HG03521 (cell line): ENCODE data around the gene PPP1R37.

Source experiments
- ATAC-seq: cut with Tn5 transposase; IDR thresholded peaks from one replicate; pipeline ENCODE4 v1.9.1; 2021; ENCODE audit warnings: mild to moderate bottlenecking, moderate library complexity; ENCODE audit not compliant: unreplicated experiment

The PPP1R37 gene

GRCh38 chr19:45186509-45187334 lies 93.7 kb downstream of the PPP1R37 start:
- no peak for ATAC-seq

- ATAC-seq, result no peak
Observed at GRCh38 chr19:45187421-45188100, 94.6 kb downstream of the PPP1R37 start.

DNA sequence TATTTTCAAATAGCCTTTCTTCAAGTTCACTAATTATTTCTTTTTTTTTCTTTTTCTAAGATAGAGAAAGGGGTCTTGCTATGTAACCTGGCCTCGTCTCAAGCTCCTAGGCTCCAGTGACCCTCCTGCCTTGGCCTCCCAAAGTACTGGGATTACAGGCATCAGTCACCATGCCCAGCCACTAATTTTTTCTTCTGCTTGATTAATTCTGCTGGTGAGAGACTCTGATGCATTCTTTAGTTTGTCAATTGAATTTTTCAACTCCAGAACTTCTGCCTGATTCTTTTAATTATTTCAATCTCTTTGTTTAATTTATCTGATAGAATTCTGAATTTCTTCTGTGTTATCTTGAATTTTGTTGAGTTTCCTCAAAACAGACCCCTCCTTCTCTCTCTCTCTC lies 97.0 kb downstream of the PPP1R37 start:
- no peak for ATAC-seq

DNA sequence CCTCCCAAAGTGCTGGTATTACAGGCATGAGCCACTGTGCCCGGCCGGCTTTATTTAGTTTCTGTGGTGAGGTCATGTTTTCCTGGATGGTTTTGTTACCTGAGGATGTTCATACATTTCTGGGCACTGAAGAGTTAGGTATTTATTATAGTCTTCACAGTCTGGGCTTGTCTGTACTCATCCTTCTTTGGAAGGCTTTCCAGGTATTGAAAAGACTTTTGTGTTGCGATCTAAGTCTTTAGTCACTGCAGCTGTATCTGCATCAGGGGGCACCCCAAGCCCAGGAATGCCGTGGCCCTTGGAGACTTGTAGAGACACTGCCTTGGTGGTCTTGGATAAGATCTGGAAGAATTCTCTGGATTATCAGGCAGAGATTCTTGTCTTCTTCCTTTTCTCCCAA lies 98.4 kb downstream of the PPP1R37 start:
- ATAC-seq, result no peak

DNA sequence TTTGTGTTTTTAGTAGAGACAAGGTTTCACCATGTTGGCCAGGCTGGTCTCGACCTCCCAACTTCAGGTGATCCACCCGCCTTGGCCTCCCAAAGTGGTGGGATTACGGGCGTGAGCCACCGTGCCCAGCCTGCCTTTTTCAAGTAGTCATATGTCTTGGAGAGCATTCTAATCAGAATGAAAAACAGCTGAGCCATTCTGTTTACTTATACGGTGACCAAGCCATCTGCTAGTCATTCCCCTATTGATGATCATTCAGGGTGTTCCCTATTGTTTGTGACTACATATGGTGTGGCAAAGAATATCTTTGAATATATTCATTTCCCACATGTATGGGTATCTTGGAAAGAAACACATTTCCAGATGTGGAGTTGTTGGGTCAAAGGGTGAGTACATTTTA lies 102.8 kb downstream of the PPP1R37 start:
- ATAC-seq, result no peak
